Stimulated activated CD8-positive, alpha-beta memory T cell treated with anti-CD3 and anti-CD28 coated beads, Interleukin-4, amount 100 ng/mL, for 48 hours (primary cell): ENCODE measurements around the gene ADGRG1.

Experiments
- DNase-seq: peaks from one replicate; pipeline ENCODE4 v3.0.0-alpha.2; 2020

Gene ADGRG1

GRCh38 chr16:57651344-57652333 lies 23.2 kb downstream of the ADGRG1 start:
- no peak for DNase-seq

DNA sequence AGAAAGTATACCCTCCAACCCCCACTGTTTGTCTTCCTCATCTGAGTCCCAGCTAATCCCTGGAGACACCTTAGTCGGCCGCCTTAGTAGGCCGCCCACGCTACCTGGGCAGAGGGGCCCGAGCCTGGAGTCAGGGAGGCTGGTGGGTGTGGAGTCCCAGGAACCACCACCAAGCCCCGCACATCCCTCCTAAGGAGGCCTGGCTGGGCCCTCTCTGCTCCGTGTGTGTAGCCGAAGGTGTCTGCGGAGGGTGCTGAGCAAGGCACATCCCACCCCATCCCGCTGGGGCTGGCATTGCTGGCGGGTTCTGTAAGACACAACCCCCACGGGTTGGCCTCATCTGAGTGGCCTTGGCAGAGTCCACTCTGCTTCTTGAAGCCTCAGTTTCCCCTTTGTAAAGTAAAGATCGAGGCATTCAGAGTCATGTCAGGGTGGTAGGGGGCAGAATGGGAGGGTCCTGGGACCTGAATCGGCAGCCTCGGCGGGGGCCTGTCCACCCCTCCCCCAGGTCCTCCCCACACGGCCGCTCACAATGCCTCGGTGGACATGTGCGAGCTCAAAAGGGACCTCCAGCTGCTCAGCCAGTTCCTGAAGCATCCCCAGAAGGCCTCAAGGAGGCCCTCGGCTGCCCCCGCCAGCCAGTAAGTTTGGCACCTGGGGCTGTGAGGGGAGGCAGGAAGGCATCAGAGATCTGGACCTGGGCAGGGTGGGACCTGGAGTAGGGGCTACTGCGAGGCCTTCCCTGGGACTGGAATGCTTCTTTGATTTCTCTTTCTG lies 24.5 kb downstream of the ADGRG1 start:
- DNase-seq = no peak

- DNase-seq = no peak
Measured at GRCh38 chr16:57653936-57654335, 25.5 kb downstream of the ADGRG1 start.

- DNase-seq = no peak
Measured at GRCh38 chr16:57656342-57656955, 28.0 kb downstream of the ADGRG1 start.

DNA sequence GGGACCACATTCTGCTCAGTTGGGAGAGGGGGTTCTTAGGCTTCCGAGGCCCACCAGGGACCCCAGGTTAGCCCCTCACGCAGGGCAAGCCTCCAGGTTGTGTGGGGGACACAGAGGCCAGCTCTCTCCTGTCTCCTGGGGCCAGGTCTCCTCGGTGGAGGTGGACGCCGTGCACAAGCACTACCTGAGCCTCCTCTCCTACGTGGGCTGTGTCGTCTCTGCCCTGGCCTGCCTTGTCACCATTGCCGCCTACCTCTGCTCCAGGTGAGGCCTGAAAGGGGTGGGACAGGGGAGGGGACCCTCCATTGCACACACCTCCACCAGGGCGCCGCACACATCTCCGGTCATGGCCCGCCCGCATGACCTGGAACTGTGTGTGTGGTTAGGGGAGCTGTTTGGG lies 28.8 kb downstream of the ADGRG1 start:
- DNase-seq = no peak

DNA sequence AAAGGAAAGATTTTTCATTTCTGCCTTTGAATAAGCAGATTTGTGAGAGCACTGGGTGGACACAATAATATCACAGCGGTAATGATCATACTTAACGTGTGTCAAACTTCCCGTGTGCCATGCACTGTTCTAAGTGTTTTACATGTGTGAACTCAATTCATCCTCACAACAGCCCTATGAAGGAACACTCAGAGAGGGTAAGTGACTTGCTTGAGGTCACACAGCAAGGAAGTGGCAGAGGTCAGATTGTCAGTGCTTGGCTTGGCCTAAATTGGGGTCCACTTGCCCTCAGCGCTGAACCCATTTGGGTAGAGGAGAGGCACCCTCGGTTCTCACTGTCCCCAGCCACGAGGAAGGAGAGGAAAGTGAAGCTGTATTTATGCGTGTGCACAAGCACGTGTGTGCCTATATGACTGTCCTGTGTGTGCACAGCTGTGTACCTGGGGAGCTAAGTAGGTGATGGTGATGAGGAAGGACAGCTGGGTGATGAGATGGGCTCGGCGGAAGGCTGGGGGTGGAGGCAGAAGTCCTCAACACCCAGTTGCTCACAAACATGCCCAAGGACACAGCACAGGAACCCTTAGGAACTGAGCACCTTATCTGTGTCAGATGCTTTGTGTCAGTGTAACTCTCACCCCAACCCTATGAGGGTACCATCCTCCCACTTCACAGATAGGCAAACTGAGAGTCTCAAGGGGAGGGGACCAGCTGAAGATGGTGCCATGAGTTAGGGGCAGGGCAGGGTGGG lies 29.9 kb downstream of the ADGRG1 start:
- no peak for DNase-seq

GRCh38 chr16:57658878-57659674 lies 30.6 kb downstream of the ADGRG1 start:
- DNase-seq = no peak

- DNase-seq = no peak
Measured at GRCh38 chr16:57660715-57661463, 32.5 kb downstream of the ADGRG1 start.

DNA sequence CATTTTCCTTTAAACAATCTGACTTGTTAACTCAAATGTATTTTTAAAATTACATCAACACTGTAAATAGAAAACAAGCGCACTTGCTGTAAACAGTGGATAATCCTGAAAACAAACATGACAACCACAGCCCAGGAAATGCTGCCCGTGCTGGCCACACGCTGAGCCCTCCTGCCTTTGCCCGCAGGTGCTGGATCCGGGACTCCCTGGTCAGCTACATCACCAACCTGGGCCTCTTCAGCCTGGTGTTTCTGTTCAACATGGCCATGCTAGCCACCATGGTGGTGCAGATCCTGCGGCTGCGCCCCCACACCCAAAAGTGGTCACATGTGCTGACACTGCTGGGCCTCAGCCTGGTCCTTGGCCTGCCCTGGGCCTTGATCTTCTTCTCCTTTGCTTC lies 33.1 kb downstream of the ADGRG1 start:
- DNase-seq = no peak

- no peak for DNase-seq
Measured at GRCh38 chr16:57661936-57662906, 33.8 kb downstream of the ADGRG1 start.

DNA sequence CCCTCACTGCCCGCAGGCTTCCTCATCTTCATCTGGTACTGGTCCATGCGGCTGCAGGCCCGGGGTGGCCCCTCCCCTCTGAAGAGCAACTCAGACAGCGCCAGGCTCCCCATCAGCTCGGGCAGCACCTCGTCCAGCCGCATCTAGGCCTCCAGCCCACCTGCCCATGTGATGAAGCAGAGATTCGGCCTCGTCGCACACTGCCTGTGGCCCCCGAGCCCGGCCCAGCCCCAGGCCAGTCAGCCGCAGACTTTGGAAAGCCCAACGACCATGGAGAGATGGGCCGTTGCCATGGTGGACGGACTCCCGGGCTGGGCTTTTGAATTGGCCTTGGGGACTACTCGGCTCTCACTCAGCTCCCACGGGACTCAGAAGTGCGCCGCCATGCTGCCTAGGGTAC lies 35.0 kb downstream of the ADGRG1 start:
- DNase-seq = no peak

DNA sequence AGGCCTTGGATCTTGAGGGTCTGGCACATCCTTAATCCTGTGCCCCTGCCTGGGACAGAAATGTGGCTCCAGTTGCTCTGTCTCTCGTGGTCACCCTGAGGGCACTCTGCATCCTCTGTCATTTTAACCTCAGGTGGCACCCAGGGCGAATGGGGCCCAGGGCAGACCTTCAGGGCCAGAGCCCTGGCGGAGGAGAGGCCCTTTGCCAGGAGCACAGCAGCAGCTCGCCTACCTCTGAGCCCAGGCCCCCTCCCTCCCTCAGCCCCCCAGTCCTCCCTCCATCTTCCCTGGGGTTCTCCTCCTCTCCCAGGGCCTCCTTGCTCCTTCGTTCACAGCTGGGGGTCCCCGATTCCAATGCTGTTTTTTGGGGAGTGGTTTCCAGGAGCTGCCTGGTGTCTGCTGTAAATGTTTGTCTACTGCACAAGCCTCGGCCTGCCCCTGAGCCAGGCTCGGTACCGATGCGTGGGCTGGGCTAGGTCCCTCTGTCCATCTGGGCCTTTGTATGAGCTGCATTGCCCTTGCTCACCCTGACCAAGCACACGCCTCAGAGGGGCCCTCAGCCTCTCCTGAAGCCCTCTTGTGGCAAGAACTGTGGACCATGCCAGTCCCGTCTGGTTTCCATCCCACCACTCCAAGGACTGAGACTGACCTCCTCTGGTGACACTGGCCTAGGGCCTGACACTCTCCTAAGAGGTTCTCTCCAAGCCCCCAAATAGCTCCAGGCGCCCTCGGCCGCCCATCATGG lies 35.7 kb downstream of the ADGRG1 start:
- no peak for DNase-seq

GRCh38 chr16:57664662-57665025 lies 36.2 kb downstream of the ADGRG1 start:
- no peak for DNase-seq

- DNase-seq = no peak
Measured at GRCh38 chr16:57665541-57665940, 37.1 kb downstream of the ADGRG1 start.

GRCh38 chr16:57666353-57667047 lies 38.1 kb downstream of the ADGRG1 start:
- DNase-seq = no peak

DNA sequence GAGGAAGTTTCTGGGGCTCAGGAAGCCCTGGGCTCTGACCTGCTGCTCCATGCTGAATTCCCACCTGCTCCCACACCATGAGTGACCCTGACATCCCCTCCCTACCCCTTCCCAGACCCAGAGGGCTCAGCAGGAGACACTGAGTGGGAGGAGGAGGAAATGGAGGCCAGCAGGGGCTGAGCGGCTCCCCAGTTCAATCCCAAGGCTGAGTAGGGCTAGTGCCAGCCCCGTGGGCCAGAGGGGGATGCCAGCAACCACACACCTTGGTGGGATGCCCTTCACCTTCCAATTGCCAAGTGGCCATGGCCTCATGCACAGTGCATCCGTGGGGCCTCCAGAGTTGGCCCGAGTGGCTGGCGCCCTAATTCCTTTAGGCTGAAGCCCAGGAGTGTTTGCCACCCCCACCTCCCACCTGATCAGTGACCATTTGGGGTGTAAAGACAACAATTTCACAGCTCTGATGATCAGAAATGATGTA lies 38.7 kb downstream of the ADGRG1 start:
- no peak for DNase-seq

DNA sequence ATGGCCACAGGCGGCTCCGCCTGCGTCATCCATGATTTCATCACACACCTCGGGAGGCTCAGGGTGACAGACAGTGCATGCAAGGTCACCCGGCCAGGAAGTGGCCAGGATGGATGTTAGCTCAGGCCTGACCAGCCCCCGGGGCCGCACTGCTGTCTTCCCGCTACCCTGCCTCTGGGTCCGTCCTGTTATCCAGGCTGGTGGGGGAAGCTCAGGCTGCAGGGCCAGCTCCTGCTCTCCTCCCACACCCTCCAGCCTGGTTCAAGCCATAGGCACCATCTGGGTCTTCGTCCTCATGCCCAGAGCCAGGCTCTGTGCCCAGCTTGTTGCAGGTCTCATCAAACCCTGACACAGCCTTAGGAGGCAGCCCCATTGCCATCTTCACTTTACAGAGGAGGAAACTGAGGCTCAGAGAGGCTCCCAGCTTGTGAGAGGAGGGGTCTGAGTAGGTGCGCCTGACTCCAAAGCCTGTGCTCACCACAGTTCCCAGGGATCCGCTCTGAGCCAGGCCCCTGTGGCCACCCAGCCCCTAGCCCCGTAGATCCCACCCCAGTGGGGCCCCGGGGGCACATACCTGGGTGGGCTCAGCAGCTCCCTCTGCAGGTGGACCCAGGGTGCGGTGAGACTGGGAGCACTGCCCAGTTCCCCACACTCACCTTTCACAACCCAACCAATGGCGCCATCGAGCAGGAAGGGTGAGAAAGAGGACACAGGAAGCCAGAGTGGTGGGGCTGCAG lies 39.3 kb downstream of the ADGRG1 start:
- peak; percentile 41 for DNase-seq

DNA sequence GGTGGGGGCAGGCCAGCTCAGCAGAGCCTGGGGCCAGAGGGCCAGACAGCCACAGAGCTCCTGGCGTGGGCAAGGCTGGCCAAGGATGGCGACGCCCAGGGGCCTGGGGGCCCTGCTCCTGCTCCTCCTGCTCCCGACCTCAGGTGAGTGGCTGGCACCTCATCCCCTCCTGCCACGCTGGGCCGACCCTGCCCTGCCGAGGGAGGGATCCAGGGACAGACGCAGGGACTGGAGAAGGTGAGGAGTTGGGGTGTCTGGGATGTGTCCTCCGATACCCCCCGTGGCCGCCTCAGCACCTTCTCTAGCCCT lies 39.8 kb downstream of the ADGRG1 start, which contains the start of gene ADGRG3:
TSS of gene ADGRG3 (plus strand) at position 44 of the 309 bp plus-strand sequence. CDS start at position 86, 42 bp downstream.
- DNase-seq = no peak
